Fibroblast of lung (primary cell): ENCODE results near the gene PSMG2. TPM values are rescaled to one million over a fixed set of nuclear protein-coding genes. Genes with fewer than 3 reads are reported as not detected.
A peak's percentile ranks its signal among the peaks of the same experiment; 100 is the strongest.

Source experiments
- DNase-seq, 2 donors: peaks; one replicate each; pipeline versions ENCODE4 v3.0.0 to v3.0.0-alpha.2; 2010; ENCODE audit warnings: low read depth in 2 of 2
- H2AFZ ChIP-seq: 2 replicates; pipeline ENCODE4 v1.5.1; 2012; ENCODE audit warnings: low read length, control low read depth, inconsistent platforms
- H3K27ac ChIP-seq: 2 replicates; pipeline ENCODE4 v1.5.1; 2011; ENCODE audit warnings: low read length, control low read depth; ENCODE audit not compliant: insufficient read depth
- H3K27me3 ChIP-seq: 2 replicates; pipeline ENCODE4 v1.5.1; 2011; ENCODE audit warnings: mild to moderate bottlenecking, low read length; ENCODE audit not compliant: control insufficient read depth, insufficient read depth
- H3K36me3 ChIP-seq: 2 replicates; pipeline ENCODE4 v1.5.1; 2011; ENCODE audit warnings: low read length; ENCODE audit not compliant: control insufficient read depth, insufficient read depth
- H3K4me1 ChIP-seq: 2 replicates; pipeline ENCODE4 v1.5.1; 2011; ENCODE audit warnings: low read length; ENCODE audit not compliant: control insufficient read depth, insufficient read depth; ENCODE audit errors: extremely low read depth
- H3K4me2 ChIP-seq: 2 replicates; pipeline ENCODE4 v1.5.1; 2011; ENCODE audit warnings: low read length, control low read depth; ENCODE audit not compliant: insufficient read depth; ENCODE audit errors: extremely low read depth
- H3K4me3 ChIP-seq, 4 experiments: fragments of 200-600 bp in 1 of 4; sonication (generic) in 1 of 4; replicated peaks in 1 of 4; 2 replicates each; pipeline ENCODE4 v1.5.1; 2011 to 2016; ENCODE audit warnings: low read length in 4 of 4, low read depth in 3 of 4, mild to moderate bottlenecking in 3 of 4, control low read depth in 2 of 4, inconsistent platforms in 1 of 4, mixed read lengths in 1 of 4; ENCODE audit not compliant: insufficient read depth in 1 of 4; ENCODE audit errors: control extremely low read depth in 1 of 4
- H3K79me2 ChIP-seq: 2 replicates; pipeline ENCODE4 v1.5.1; 2012; ENCODE audit warnings: mild to moderate bottlenecking, low read length, inconsistent platforms; ENCODE audit not compliant: control insufficient read depth, insufficient read depth
- H3K9ac ChIP-seq: 2 replicates; pipeline ENCODE4 v1.5.1; 2011; ENCODE audit warnings: mild to moderate bottlenecking, low read length, control low read depth; ENCODE audit not compliant: insufficient read depth
- H3K9me3 ChIP-seq: 2 replicates; pipeline ENCODE4 v1.5.1; 2012; ENCODE audit warnings: low read depth, low read length; ENCODE audit not compliant: control insufficient read depth, insufficient read depth
- H4K20me1 ChIP-seq: 2 replicates; pipeline ENCODE4 v1.5.1; 2011; ENCODE audit warnings: low read length; ENCODE audit not compliant: control insufficient read depth, insufficient read depth; ENCODE audit errors: extremely low read depth
- EZH2 ChIP-seq: IDR thresholded peaks from 2 replicates; pipeline ENCODE4 v1.5.1; 2012; ENCODE audit warnings: low read length, control low read depth, mild to moderate bottlenecking; ENCODE audit errors: missing control alignments
- polyA plus RNA-seq, 2 donors: library from polyadenylated mRNA; depleted of rRNA in 1 of 2; stranded (reverse) in 1 of 2; unstranded in 1 of 2; fragments of >200 nt; gene quantifications; 2 replicates each; pipeline ENCODE4 v1.2.1, GENCODE V29; 2011 to 2012; ENCODE audit warnings: missing spikeins in 1 of 2
- total RNA-seq: library from RNA; depleted of rRNA; stranded (reverse); fragments of >200 nt; gene quantifications from 2 replicates; pipeline ENCODE4 v1.2.1, GENCODE V29; 2014
- TF ChIP-seq, protein P1 (sequence below), 2 donors: IDR thresholded peaks in 1 of 2; conservative IDR thresholded peaks in 1 of 2; 1 replicate in 1 of 2; 2 replicates in 1 of 2; pipeline ENCODE4 v1.5.1; 2011 to 2012; ENCODE audit warnings: low read length in 2 of 2, control low read depth in 1 of 2, inconsistent platforms in 1 of 2, low read depth in 1 of 2, mild to moderate bottlenecking in 1 of 2

Gene PSMG2
- total and polyA plus RNA-seq, 2 donors (not counting 1 experiment from before 2014, with no cell fraction given), result 72.8 to 79.4 TPM

- Histone ChIP-seq H3K27me3 (no peaks in the 10 kb centered on the region), H4K20me1 (no peaks in the 10 kb centered on the region), H2AFZ (no peak overlapping the region), H3K9ac (no peak overlapping the region), H3K27ac (no peak overlapping the region), H3K4me2 (no peak overlapping the region), H3K4me1 (peaks cover 7% of the 10 kb centered on the region), H3K9me3 (no peaks in the 10 kb centered on the region), H3K36me3 (no peaks in the 10 kb centered on the region), H3K79me2 (no peaks in the 10 kb centered on the region), H3K4me3 (no peak overlapping the region)
- no peak for TF ChIP-seq EZH2
- TF ChIP-seq, protein P1, sequence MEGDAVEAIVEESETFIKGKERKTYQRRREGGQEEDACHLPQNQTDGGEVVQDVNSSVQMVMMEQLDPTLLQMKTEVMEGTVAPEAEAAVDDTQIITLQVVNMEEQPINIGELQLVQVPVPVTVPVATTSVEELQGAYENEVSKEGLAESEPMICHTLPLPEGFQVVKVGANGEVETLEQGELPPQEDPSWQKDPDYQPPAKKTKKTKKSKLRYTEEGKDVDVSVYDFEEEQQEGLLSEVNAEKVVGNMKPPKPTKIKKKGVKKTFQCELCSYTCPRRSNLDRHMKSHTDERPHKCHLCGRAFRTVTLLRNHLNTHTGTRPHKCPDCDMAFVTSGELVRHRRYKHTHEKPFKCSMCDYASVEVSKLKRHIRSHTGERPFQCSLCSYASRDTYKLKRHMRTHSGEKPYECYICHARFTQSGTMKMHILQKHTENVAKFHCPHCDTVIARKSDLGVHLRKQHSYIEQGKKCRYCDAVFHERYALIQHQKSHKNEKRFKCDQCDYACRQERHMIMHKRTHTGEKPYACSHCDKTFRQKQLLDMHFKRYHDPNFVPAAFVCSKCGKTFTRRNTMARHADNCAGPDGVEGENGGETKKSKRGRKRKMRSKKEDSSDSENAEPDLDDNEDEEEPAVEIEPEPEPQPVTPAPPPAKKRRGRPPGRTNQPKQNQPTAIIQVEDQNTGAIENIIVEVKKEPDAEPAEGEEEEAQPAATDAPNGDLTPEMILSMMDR (conservative IDR thresholded peaks at IDR 0.05 in 1 of 2, IDR thresholded peaks at IDR 0.05 in 1 of 2; ENCODE audit: low read depth in 1 of 2, low read length in 2 of 2), result no peak
- peak in 1 of 2 donors; percentile 39 for DNase-seq
Measured at GRCh38 chr18:12750076-12750714, 47.4 kb downstream of the PSMG2 start.

- no peaks in the 10 kb centered on the region for H4K20me1 ChIP-seq
- H3K9me3 ChIP-seq, result no peaks in the 10 kb centered on the region
- TF ChIP-seq, protein P1 (conservative IDR thresholded peaks at IDR 0.05 in 1 of 2, IDR thresholded peaks at IDR 0.05 in 1 of 2; ENCODE audit: low read depth in 1 of 2, low read length in 2 of 2), result no peak
- no peak for TF ChIP-seq EZH2
- H3K9ac ChIP-seq, result no peak overlapping the region
- H3K79me2 ChIP-seq, result no peaks in the 10 kb centered on the region
- no peaks in the 10 kb centered on the region for H3K36me3 ChIP-seq
- no peak overlapping the region for H3K27ac ChIP-seq
- no peak overlapping the region for H2AFZ ChIP-seq
- no peak for DNase-seq
- no peaks in the 10 kb centered on the region for H3K27me3 ChIP-seq
- H3K4me2 ChIP-seq, result no peak overlapping the region
- H3K4me3 ChIP-seq, result no peak overlapping the region
- peaks cover 7% of the 10 kb centered on the region for H3K4me1 ChIP-seq
Measured at GRCh38 chr18:12750715-12751502, 48.1 kb downstream of the PSMG2 start.

- Histone ChIP-seq H3K27me3 (no peaks in the 10 kb centered on the region), H3K79me2 (no peaks in the 10 kb centered on the region), H4K20me1 (no peaks in the 10 kb centered on the region), H3K4me1 (peaks cover 7% of the 10 kb centered on the region), H2AFZ (no peak overlapping the region), H3K4me2 (no peak overlapping the region), H3K4me3 (no peak overlapping the region), H3K36me3 (no peaks in the 10 kb centered on the region), H3K9ac (no peak overlapping the region), H3K27ac (no peak overlapping the region), H3K9me3 (no peaks in the 10 kb centered on the region)
- DNase-seq, result no peak
- TF ChIP-seq, protein P1 (conservative IDR thresholded peaks at IDR 0.05 in 1 of 2, IDR thresholded peaks at IDR 0.05 in 1 of 2; ENCODE audit: low read depth in 1 of 2, low read length in 2 of 2), result no peak
- no peak for TF ChIP-seq EZH2
Measured at GRCh38 chr18:12751503-12751884, 48.7 kb downstream of the PSMG2 start.
